Measurements from ENCODE around the gene COX14. TPM values are rescaled to one million over a fixed set of nuclear protein-coding genes. Genes with fewer than 3 reads are reported as not detected.

The COX14 gene
- total RNA-seq, 1 experiment from 2014 or later: 31.9 TPM

DNA sequence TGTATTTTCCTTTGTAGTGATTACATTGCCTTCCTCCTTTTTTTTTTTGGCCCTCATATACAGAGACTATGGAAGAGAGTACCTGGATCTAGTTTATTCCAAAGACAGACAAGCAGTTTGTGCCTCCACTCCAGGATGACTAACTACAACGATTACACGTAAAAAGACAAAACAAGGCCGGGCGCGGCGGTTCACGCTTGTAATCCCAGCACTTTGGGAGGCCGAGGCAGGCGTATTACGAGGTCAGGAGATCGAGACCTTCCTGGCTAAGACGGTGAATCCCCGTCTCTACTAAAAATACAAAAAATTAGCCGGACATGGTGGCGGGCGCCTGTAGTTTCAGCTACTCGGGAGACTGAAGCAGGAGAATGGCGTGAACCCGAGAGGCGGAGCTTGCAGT is 52.9 kb downstream of the COX14 start:
- no peak overlapping the region for H4K8ac ChIP-seq (replicated peaks; ENCODE audit: insufficient read length, low read depth, low read length)
- H3K23me2 ChIP-seq (ENCODE audit: insufficient read length, low read depth, low read length, poor library complexity, severe bottlenecking): peaks cover 6% of the 10 kb centered on the region

More for the DNA sequence above, 52.9 kb downstream of the COX14 start:
- H2BK20ac ChIP-seq (ENCODE audit: low read depth, low read length, poor library complexity, severe bottlenecking): no peak overlapping the region
- peak overlapping the region; percentile 91 to 98; a peak in 4 of 5 replicates for H3K4me3 Mint-ChIP-seq
- H2BK5ac ChIP-seq (ENCODE audit: insufficient read length, low read length): no peak overlapping the region
- no peak overlapping the region for H3K56ac ChIP-seq (ENCODE audit: insufficient read length, low read depth, low read length)
- H2BK15ac ChIP-seq (ENCODE audit: low read depth, low read length): no peak overlapping the region
- no peak overlapping the region for H3K4ac ChIP-seq (ENCODE audit: low read depth, low read length)
- TF ChIP-seq, protein P1, sequence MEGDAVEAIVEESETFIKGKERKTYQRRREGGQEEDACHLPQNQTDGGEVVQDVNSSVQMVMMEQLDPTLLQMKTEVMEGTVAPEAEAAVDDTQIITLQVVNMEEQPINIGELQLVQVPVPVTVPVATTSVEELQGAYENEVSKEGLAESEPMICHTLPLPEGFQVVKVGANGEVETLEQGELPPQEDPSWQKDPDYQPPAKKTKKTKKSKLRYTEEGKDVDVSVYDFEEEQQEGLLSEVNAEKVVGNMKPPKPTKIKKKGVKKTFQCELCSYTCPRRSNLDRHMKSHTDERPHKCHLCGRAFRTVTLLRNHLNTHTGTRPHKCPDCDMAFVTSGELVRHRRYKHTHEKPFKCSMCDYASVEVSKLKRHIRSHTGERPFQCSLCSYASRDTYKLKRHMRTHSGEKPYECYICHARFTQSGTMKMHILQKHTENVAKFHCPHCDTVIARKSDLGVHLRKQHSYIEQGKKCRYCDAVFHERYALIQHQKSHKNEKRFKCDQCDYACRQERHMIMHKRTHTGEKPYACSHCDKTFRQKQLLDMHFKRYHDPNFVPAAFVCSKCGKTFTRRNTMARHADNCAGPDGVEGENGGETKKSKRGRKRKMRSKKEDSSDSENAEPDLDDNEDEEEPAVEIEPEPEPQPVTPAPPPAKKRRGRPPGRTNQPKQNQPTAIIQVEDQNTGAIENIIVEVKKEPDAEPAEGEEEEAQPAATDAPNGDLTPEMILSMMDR (conservative IDR thresholded peaks at IDR 0.05): no peak
- H3K4me2 ChIP-seq (ENCODE audit: insufficient read depth, insufficient read length, low read length): no peak overlapping the region
- H3K27ac ChIP-seq (ENCODE audit: insufficient read length, low read depth, low read length): no peak overlapping the region
- H3K27ac Mint-ChIP-seq: peak overlapping the region in 2 of 3 experiments; percentile 20 to 56; a peak in 2 of 7 replicates
- no peak overlapping the region for H2AK5ac ChIP-seq (ENCODE audit: insufficient read length, low read length)
- peaks cover 2% of the 10 kb centered on the region in 2 experiments for H3K9me3 Mint-ChIP-seq
- no peaks in the 10 kb centered on the region for H3K79me1 ChIP-seq (ENCODE audit: insufficient read depth, low read depth, low read length, poor library complexity, severe bottlenecking)
- peaks cover 15% of the 10 kb centered on the region; the same call in 1 of the 2 replicates for H3K79me2 ChIP-seq (ENCODE audit: insufficient read depth, low read length)
- no peaks in the 10 kb centered on the region for H3K27me3 Mint-ChIP-seq (ENCODE audit: low read depth)
- H3K14ac ChIP-seq (ENCODE audit: insufficient read depth, low read length): no peak overlapping the region
- H4K20me1 ChIP-seq (ENCODE audit: control insufficient read depth, insufficient read depth, insufficient read length): no peaks in the 10 kb centered on the region
- no peak overlapping the region for H2BK120ac ChIP-seq (ENCODE audit: low read depth, low read length, poor library complexity, severe bottlenecking)
- peaks cover 5 to 15% (median 7%) of the 10 kb centered on the region in 3 experiments for H3K36me3 Mint-ChIP-seq (ENCODE audit: insufficient read depth in 1 of 3, low read depth in 3 of 3)
- no peak overlapping the region for H3T11ph ChIP-seq (ENCODE audit: low read length)
- no peak overlapping the region for H2AFZ ChIP-seq (ENCODE audit: low read length)
- no peaks in the 10 kb centered on the region for H3K9me3 ChIP-seq (ENCODE audit: control insufficient read depth, low read depth, low read length)
- no peak overlapping the region for H4K91ac ChIP-seq (ENCODE audit: insufficient read length, low read depth, low read length)
- no CpG with 5 or more reads among the region's 20 CpGs for WGBS (ENCODE audit: extremely low coverage, insufficient read length, low lambda C conversion rate)
- H3K4me1 ChIP-seq (ENCODE audit: insufficient read depth, low read length): no peaks in the 10 kb centered on the region
- no peak overlapping the region for H3K9ac ChIP-seq (ENCODE audit: extremely low read depth, insufficient read length, low read length)
- no peak overlapping the region for H4K5ac ChIP-seq (ENCODE audit: insufficient read length, low read depth, low read length)
- DNase-seq: no peak
- H2BK12ac ChIP-seq (ENCODE audit: insufficient read length, low read depth, low read length): no peak overlapping the region
- no peak overlapping the region for H3K18ac ChIP-seq (ENCODE audit: insufficient read length, low read depth, low read length)
- H3K23ac ChIP-seq (ENCODE audit: insufficient read length, low read depth, low read length): no peak overlapping the region
- H3K27me3 ChIP-seq (ENCODE audit: insufficient read depth, low read length): no peaks in the 10 kb centered on the region
- H3K4me1 Mint-ChIP-seq: peaks cover 19 to 22% of the 10 kb centered on the region in 2 experiments

Measured in H9 (cell line).